GM23248 (cell line): ENCODE measurements around the gene FCGBP.

ENCODE experiments used
- EZH2 ChIP-seq: fragments of 200-600 bp; sonication (generic); IDR thresholded peaks from 2 replicates; pipeline ENCODE4 v1.6.1; 2018; ENCODE audit warnings: antibody characterized with exemption, mild to moderate bottlenecking; ENCODE audit not compliant: insufficient read depth, poor library complexity, severe bottlenecking
- EZH2phosphoT487 ChIP-seq: fragments of 200-600 bp; sonication (generic); IDR thresholded peaks from 2 replicates; pipeline ENCODE4 v1.6.1; 2018; ENCODE audit warnings: antibody characterized with exemption, moderate library complexity, mild to moderate bottlenecking, low read depth; ENCODE audit not compliant: insufficient read depth

- no peak for TF ChIP-seq EZH2
- TF ChIP-seq EZH2phosphoT487 = no peak
Measured at GRCh38 chr19:39916236-39916635, 18.2 kb downstream of the FCGBP start.
